Prostate gland (tissue), 2 donors: ENCODE data around the gene PBX3.

ENCODE experiments used
- CTCF ChIP-seq, 4 experiments: fragments of 200-600 bp in 2 of 4; fragments of 450-650 bp in 2 of 4; sonication (generic) in 2 of 4; IDR thresholded peaks; 1 replicate in 3 of 4; 2 replicates in 1 of 4; pipeline ENCODE4 v1.5.1; 2016 to 2019; ENCODE audit warnings: antibody characterized with exemption in 4 of 4, mild to moderate bottlenecking in 2 of 4, moderate library complexity in 2 of 4
- POLR2A ChIP-seq: fragments of 450-650 bp; IDR thresholded peaks from one replicate; pipeline ENCODE4 v1.6.1; 2016; ENCODE audit warnings: antibody characterized with exemption, mild to moderate bottlenecking
- POLR2AphosphoS5 ChIP-seq: sonication (generic); formaldehyde crosslinking; IDR thresholded peaks from one replicate; pipeline ENCODE4 v1.6.1; 2017; ENCODE audit warnings: antibody characterized with exemption

- TF ChIP-seq CTCF (IDR thresholded peaks at IDR 0.05) (no peak), POLR2AphosphoS5 (no peak), POLR2A (no peak)
These were observed 46.4 kb upstream of the PBX3 start for GRCh38 chr9:125700791-125701190.
